Fibroblast of lung (primary cell): ENCODE measurements around the gene C4orf54.

Source experiments
- CTCF ChIP-seq, 2 donors: IDR thresholded peaks in 1 of 2; conservative IDR thresholded peaks in 1 of 2; 1 replicate in 1 of 2; 2 replicates in 1 of 2; pipeline ENCODE4 v1.5.1; 2011 to 2012; ENCODE audit warnings: low read length in 2 of 2, control low read depth in 1 of 2, inconsistent platforms in 1 of 2, low read depth in 1 of 2, mild to moderate bottlenecking in 1 of 2
- EZH2 ChIP-seq: IDR thresholded peaks from 2 replicates; pipeline ENCODE4 v1.5.1; 2012; ENCODE audit warnings: low read length, control low read depth, mild to moderate bottlenecking; ENCODE audit errors: missing control alignments

GRCh38 chr4:99610605-99611175 is 46.9 kb downstream of the C4orf54 start:
- TF ChIP-seq CTCF (conservative IDR thresholded peaks at IDR 0.05 in 1 of 2, IDR thresholded peaks at IDR 0.05 in 1 of 2; ENCODE audit: low read depth in 1 of 2, low read length in 2 of 2) = no peak
- TF ChIP-seq EZH2 = no peak
